ENCODE results near the gene SMURF2. TPM values are rescaled to one million over a fixed set of nuclear protein-coding genes. Genes with fewer than 3 reads are reported as not detected.
"Not testable (repeated sequence)": the region's sequence is repeated elsewhere in the genome, so short reads cannot be mapped to it uniquely, and the experiment has no call there.

SMURF2 gene
- total RNA-seq, 1 experiment from 2014 or later, result 127 TPM

GRCh38 chr17:64604532-64604931 is 57.6 kb downstream of the SMURF2 start:
- H3K4me3 ChIP-seq (replicated peaks in 1 of 2; ENCODE audit: low read depth in 1 of 2, low read length in 2 of 2); intact Hi-C loops (cut with micrococcal nuclease); DNase-seq (ENCODE audit: low read depth, low spot score); H3K36me3 ChIP-seq (ENCODE audit: control insufficient read depth in 1 of 2, insufficient read depth in 2 of 2, low read length in 2 of 2); H2AFZ ChIP-seq (ENCODE audit: low read depth, low read length, poor library complexity, severe bottlenecking); RAD21 ChIA-PET (ENCODE audit: low non-redundant PET in 1 of 2, low total read pairs in 2 of 2, uncharacterized antibody in 2 of 2, unreplicated experiment in 2 of 2); H3K27ac ChIP-seq (ENCODE audit: low read depth, low read length); H3K9ac ChIP-seq (ENCODE audit: low read length); H3K9me2 ChIP-seq (ENCODE audit: insufficient read depth); CTCF ChIA-PET; BruUV-seq (replicated peaks); H3K9me3 ChIP-seq (ENCODE audit: control insufficient read depth in 1 of 2, insufficient read depth in 1 of 2, low read depth in 1 of 2, low read length in 2 of 2); ATAC-seq; H3K27me3 ChIP-seq (ENCODE audit: insufficient read depth, low read length); H3K4me2 ChIP-seq (ENCODE audit: low read length); POLR2A ChIA-PET: not testable (repeated sequence)
- Histone ChIP-seq H3K79me2 (ENCODE audit: insufficient read depth, low read length) (peaks cover 99% of the 10 kb centered on the region), H4K20me1 (ENCODE audit: insufficient read depth) (peaks cover 24% of the 10 kb centered on the region), H3K4me1 (ENCODE audit: control insufficient read depth in 1 of 2, insufficient read depth in 2 of 2, low read length in 2 of 2) (peaks cover 7 to 22% of the 10 kb centered on the region in 2 experiments; a peak in 3 of 4 replicates)

DNA sequence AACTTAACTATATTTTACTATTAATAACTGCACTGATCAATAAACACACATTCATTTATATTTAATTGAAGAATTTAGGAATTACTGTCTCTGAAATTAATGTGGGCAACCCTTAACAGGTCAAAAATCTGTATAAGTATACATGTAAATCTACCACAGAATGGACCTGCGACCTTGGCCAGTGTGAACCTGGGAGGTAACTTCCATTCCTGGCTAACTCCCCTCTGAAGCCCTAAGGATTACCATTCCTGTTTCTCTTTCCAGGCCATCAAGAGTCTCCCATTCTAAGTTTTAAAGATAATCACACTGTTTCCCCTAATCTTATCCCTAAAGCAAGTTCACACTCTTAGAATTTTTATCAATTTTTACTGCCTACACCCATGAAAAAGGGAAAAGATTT is 58.1 kb downstream of the SMURF2 start:
- Histone ChIP-seq H3K4me3 (replicated peaks in 1 of 2; ENCODE audit: low read depth in 1 of 2, low read length in 2 of 2) (no peak overlapping the region), H3K27ac (ENCODE audit: low read depth, low read length) (no peak overlapping the region), H3K9me2 (ENCODE audit: insufficient read depth) (no peaks in the 10 kb centered on the region), H3K27me3 (ENCODE audit: insufficient read depth, low read length) (no peaks in the 10 kb centered on the region), H3K9ac (ENCODE audit: low read length) (no peak overlapping the region), H3K36me3 (ENCODE audit: control insufficient read depth in 1 of 2, insufficient read depth in 2 of 2, low read length in 2 of 2) (peaks cover 3 to 4% of the 10 kb centered on the region in 2 experiments; a peak in 1 of 4 replicates), H3K79me2 (ENCODE audit: insufficient read depth, low read length) (peaks cover 99% of the 10 kb centered on the region), H4K20me1 (ENCODE audit: insufficient read depth) (peaks cover 24% of the 10 kb centered on the region), H3K9me3 (ENCODE audit: control insufficient read depth in 1 of 2, insufficient read depth in 1 of 2, low read depth in 1 of 2, low read length in 2 of 2) (no peaks in the 10 kb centered on the region), H2AFZ (ENCODE audit: low read depth, low read length, poor library complexity, severe bottlenecking) (no peak overlapping the region), H3K4me2 (ENCODE audit: low read length) (no peak overlapping the region), H3K4me1 (ENCODE audit: control insufficient read depth in 1 of 2, insufficient read depth in 2 of 2, low read length in 2 of 2) (peaks cover 7 to 22% of the 10 kb centered on the region in 2 experiments; a peak in 3 of 4 replicates)
- no peak for TF ChIP-seq EZH2phosphoT487 (IDR thresholded peaks at IDR 0.05; ENCODE audit: borderline replicate concordance)
- ATAC-seq (no peak), DNase-seq (ENCODE audit: low read depth, low spot score) (no peak)
- intact Hi-C loops (cut with micrococcal nuclease), result no loop called here
- BruUV-seq (replicated peaks), result TSS peak; percentile 6
- CTCF ChIA-PET, result interaction anchor here (0.7 kb wide), 1 partner anchor 195 kb away, joined by 3 read pairs; no protein-coding TSS in a partner anchor
- POLR2A ChIA-PET, result no interaction called here
- RAD21 ChIA-PET (ENCODE audit: low non-redundant PET in 1 of 2, low total read pairs in 2 of 2, uncharacterized antibody in 2 of 2, unreplicated experiment in 2 of 2), result no interaction called here

GRCh38 chr17:64599827-64600226 is 62.3 kb downstream of the SMURF2 start:
- Histone ChIP-seq H3K27me3 (ENCODE audit: insufficient read depth, low read length) (no peaks in the 10 kb centered on the region), H4K20me1 (ENCODE audit: insufficient read depth) (peaks cover 27% of the 10 kb centered on the region), H3K79me2 (ENCODE audit: insufficient read depth, low read length) (peaks cover 100% of the 10 kb centered on the region), H3K4me1 (ENCODE audit: control insufficient read depth in 1 of 2, insufficient read depth in 2 of 2, low read length in 2 of 2) (peaks cover 7 to 22% of the 10 kb centered on the region in 2 experiments; a peak in 3 of 4 replicates), H3K4me3 (replicated peaks in 1 of 2; ENCODE audit: low read depth in 1 of 2, low read length in 2 of 2) (no peak overlapping the region), H3K9ac (ENCODE audit: low read length) (no peak overlapping the region), H3K9me2 (ENCODE audit: insufficient read depth) (no peaks in the 10 kb centered on the region), H3K4me2 (ENCODE audit: low read length) (no peak overlapping the region), H3K27ac (ENCODE audit: low read depth, low read length) (no peak overlapping the region), H3K36me3 (ENCODE audit: control insufficient read depth in 1 of 2, insufficient read depth in 2 of 2, low read length in 2 of 2) (peaks cover 20 to 31% of the 10 kb centered on the region in 2 experiments), H2AFZ (ENCODE audit: low read depth, low read length, poor library complexity, severe bottlenecking) (no peak overlapping the region), H3K9me3 (ENCODE audit: control insufficient read depth in 1 of 2, insufficient read depth in 1 of 2, low read depth in 1 of 2, low read length in 2 of 2) (no peaks in the 10 kb centered on the region)
- DNase-seq (ENCODE audit: low read depth, low spot score) (no peak), ATAC-seq (no peak)
- ChIA-PET CTCF (no interaction called here), RAD21 (ENCODE audit: low non-redundant PET in 1 of 2, low total read pairs in 2 of 2, uncharacterized antibody in 2 of 2, unreplicated experiment in 2 of 2) (no interaction called here), POLR2A (interaction anchor here (0.6 kb wide), 1 partner anchor 113 kb away, joined by 4 read pairs; no protein-coding TSS in a partner anchor)
- TF ChIP-seq MAX (IDR thresholded peaks at IDR 0.05), result no peak
- no peak for TF ChIP-seq SIN3A (IDR thresholded peaks at IDR 0.05; ENCODE audit: low read depth)
- BruUV-seq (replicated peaks), result no TSS peak
- intact Hi-C loops (cut with micrococcal nuclease), result no loop called here

Data from HCT116 (cell line).